OCI-LY7 (cell line): ENCODE results near the gene GOLGA6L9. TPM values are rescaled to one million over a fixed set of nuclear protein-coding genes. Genes with fewer than 3 reads are reported as not detected.
"Not testable (repeated sequence)": the region's sequence is repeated elsewhere in the genome, so short reads cannot be mapped to it uniquely, and the experiment has no call there.

Experiments
- BruUV-seq: library from RNA; stranded (reverse); fragments of 400-500 nt; replicated peaks from 2 replicates; lab custom pipeline; 2021; lab: Mats Ljungman, UMichigan
- CTCF ChIA-PET: fragments of 300-600 bp; sonication (Branson Sonifier 250); formaldehyde crosslinking; loops from one replicate; lab custom pipeline; 2022; ENCODE audit warnings: antibody characterized with exemption; ENCODE audit not compliant: unreplicated experiment; lab: Charles Lee
- POLR2A ChIA-PET: fragments of 300-600 bp; sonication (Branson Sonifier 250); formaldehyde crosslinking; loops from one replicate; lab custom pipeline; 2022; ENCODE audit warnings: antibody characterized with exemption; lab: Charles Lee
- DNase-seq: peaks from one replicate; pipeline ENCODE4 v3.0.0-alpha.2; 2015; ENCODE audit warnings: low spot score
- H2AFZ ChIP-seq: fragments of 200-600 bp; sonication (generic), shearing (Covaris generic); 2 replicates; pipeline ENCODE4 v1.6.1; 2014; ENCODE audit warnings: mild to moderate bottlenecking, antibody characterized with exemption, low read length, moderate library complexity
- H3K27ac ChIP-seq: fragments of 200-600 bp; sonication (generic); 2 replicates; pipeline ENCODE4 v1.5.1; 2014; ENCODE audit warnings: mixed run types, low read depth, mild to moderate bottlenecking, moderate library complexity, low read length, inconsistent platforms; ENCODE audit not compliant: poor library complexity, severe bottlenecking
- H3K36me3 ChIP-seq: fragments of 200-600 bp; sonication (generic); 2 replicates; pipeline ENCODE4 v1.6.1; 2014; ENCODE audit warnings: mild to moderate bottlenecking, antibody characterized with exemption, low read length, moderate library complexity, mixed read lengths; ENCODE audit not compliant: insufficient read depth
- H3K4me1 ChIP-seq: fragments of 200-600 bp; sonication (generic); 2 replicates; pipeline ENCODE4 v1.5.1; 2014; ENCODE audit warnings: mild to moderate bottlenecking, low read length; ENCODE audit not compliant: insufficient read depth, poor library complexity, severe bottlenecking
- H3K4me2 ChIP-seq: fragments of 200-600 bp; sonication (generic); 2 replicates; pipeline ENCODE4 v1.6.1; 2014; ENCODE audit warnings: mild to moderate bottlenecking, low read length
- H3K4me3 ChIP-seq: fragments of 200-600 bp; sonication (generic); 2 replicates; pipeline ENCODE4 v1.5.1; 2014; ENCODE audit warnings: mild to moderate bottlenecking, low read depth, low read length; ENCODE audit not compliant: poor library complexity, severe bottlenecking
- H3K79me2 ChIP-seq: fragments of 200-600 bp; sonication (generic); 2 replicates; pipeline ENCODE4 v1.6.1; 2016; ENCODE audit warnings: low read depth, mild to moderate bottlenecking, low read length, moderate library complexity, mixed read lengths; ENCODE audit not compliant: insufficient read depth
- H3K9me2 ChIP-seq: fragments of 200-600 bp; sonication (generic); 2 replicates; pipeline ENCODE4 v1.6.1; 2016; ENCODE audit warnings: mild to moderate bottlenecking, low read length, mixed read lengths; ENCODE audit not compliant: insufficient read depth
- H3K9me3 ChIP-seq: fragments of 200-600 bp; sonication (generic); 2 replicates; pipeline ENCODE4 v1.6.1; 2014; ENCODE audit warnings: mild to moderate bottlenecking, mixed run types, low read length, mixed read lengths
- H4K20me1 ChIP-seq: fragments of 200-600 bp; sonication (generic); 2 replicates; pipeline ENCODE4 v1.6.1; 2014; ENCODE audit warnings: mild to moderate bottlenecking, antibody characterized with exemption, low read length, moderate library complexity, mixed read lengths; ENCODE audit not compliant: insufficient read depth
- intact Hi-C: fragments of 100-400 bp; cut with micrococcal nuclease; formaldehyde crosslinking; loops from one replicate; pipeline ENCODE4 v1.10.0; 2022; ENCODE audit not compliant: unreplicated experiment
- small RNA-seq: library from RNA; depleted of rRNA; stranded (forward); fragments of <200 nt; gene quantifications from one replicate; pipeline ENCODE3, GENCODE V24; 2014
- total RNA-seq, 2 experiments: library from RNA; depleted of rRNA in 1 of 2; stranded (reverse); fragments of >200 nt in 1 of 2; shearing (Covaris generic) in 1 of 2; gene quantifications; 2 replicates each; pipeline ENCODE4 v1.2.3, GENCODE V29; 2014 to 2022

The GOLGA6L9 gene
- total RNA-seq, 2 experiments from 2014 or later, result 4.8 to 7.4 TPM

- H2AFZ ChIP-seq, H3K4me2 ChIP-seq, DNase-seq, H3K36me3 ChIP-seq, BruUV-seq, H3K27ac ChIP-seq, H3K9me2 ChIP-seq, CTCF ChIA-PET, H3K4me1 ChIP-seq, POLR2A ChIA-PET, H4K20me1 ChIP-seq, H3K9me3 ChIP-seq, intact Hi-C loops, H3K79me2 ChIP-seq, H3K4me3 ChIP-seq: not testable (repeated sequence)
These were observed 45.1 kb downstream of the GOLGA6L9 start for GRCh38 chr15:82474596-82475325.

- H3K4me1 ChIP-seq, BruUV-seq, H3K4me3 ChIP-seq, H2AFZ ChIP-seq, DNase-seq, CTCF ChIA-PET, H3K36me3 ChIP-seq, H3K27ac ChIP-seq, H3K79me2 ChIP-seq, H3K9me2 ChIP-seq, H4K20me1 ChIP-seq, POLR2A ChIA-PET, intact Hi-C loops, H3K4me2 ChIP-seq, H3K9me3 ChIP-seq: not testable (repeated sequence)
These were observed 45.8 kb downstream of the GOLGA6L9 start for GRCh38 chr15:82475345-82475967.

- H3K4me1 ChIP-seq, H2AFZ ChIP-seq, H3K4me2 ChIP-seq, H3K27ac ChIP-seq, POLR2A ChIA-PET, H3K9me3 ChIP-seq, CTCF ChIA-PET, H3K79me2 ChIP-seq, H3K4me3 ChIP-seq, H3K9me2 ChIP-seq, intact Hi-C loops, H3K36me3 ChIP-seq, BruUV-seq, DNase-seq, H4K20me1 ChIP-seq: not testable (repeated sequence)
These were observed 47.2 kb downstream of the GOLGA6L9 start for GRCh38 chr15:82476697-82477342.

- intact Hi-C loops, POLR2A ChIA-PET: not testable (repeated sequence)
These were observed 47.9 kb downstream of the GOLGA6L9 start for GRCh38 chr15:82477343-82478057.

More at GRCh38 chr15:82477343-82478057, 47.9 kb downstream of the GOLGA6L9 start:
- DNase-seq, H3K4me2 ChIP-seq, H3K4me1 ChIP-seq, H3K27ac ChIP-seq, BruUV-seq, H3K9me3 ChIP-seq, CTCF ChIA-PET, H4K20me1 ChIP-seq, H3K79me2 ChIP-seq, H3K9me2 ChIP-seq, H2AFZ ChIP-seq, H3K4me3 ChIP-seq, H3K36me3 ChIP-seq: not testable (repeated sequence)

Small RNA genes lying within 50 kb of the gene (small RNA-seq; reads per million reads assigned to genes)
- not detected for gene AC245033.3

Other genes with a start within 250 kb of the GOLGA6L9 start
- 25.7 and 34.5 TPM in 2 replicates for gene EFL1, start 167.1 kb upstream of the GOLGA6L9 start, total RNA-seq (2014; rRNA removed; shearing (Covaris generic))
- gene EFL1, start 167.1 kb upstream of the GOLGA6L9 start, total RNA-seq (2022), result 25.1 and 27.4 TPM in 2 replicates
- 1.9 and 2.3 TPM in 2 replicates for gene SAXO2, start 167.0 kb upstream of the GOLGA6L9 start, total RNA-seq (2014; rRNA removed; shearing (Covaris generic))
- gene SAXO2, start 167.0 kb upstream of the GOLGA6L9 start, total RNA-seq (2022), result 6.5 and 6.6 TPM in 2 replicates
- gene GOLGA6L10, start 80.3 kb upstream of the GOLGA6L9 start, total RNA-seq (2014; rRNA removed; shearing (Covaris generic)), result not detected in 2 replicates
- gene GOLGA6L10, start 80.3 kb upstream of the GOLGA6L9 start, total RNA-seq (2022), result 0.39 and 0.49 TPM in 2 replicates
- 3,737 and 4,080 TPM in 2 replicates for gene RPS17, start 110.6 kb downstream of the GOLGA6L9 start, total RNA-seq (2014; rRNA removed; shearing (Covaris generic))
- gene RPS17, start 110.6 kb downstream of the GOLGA6L9 start, total RNA-seq (2022), result 2,562 and 2,567 TPM in 2 replicates
- not detected in 2 replicates for gene CPEB1, start 217.5 kb downstream of the GOLGA6L9 start, total RNA-seq (2014; rRNA removed; shearing (Covaris generic))
- not detected in 2 replicates for gene CPEB1, start 217.5 kb downstream of the GOLGA6L9 start, total RNA-seq (2022)